ENCODE measurements around the gene ZNF599.

The ZNF599 gene

DNA sequence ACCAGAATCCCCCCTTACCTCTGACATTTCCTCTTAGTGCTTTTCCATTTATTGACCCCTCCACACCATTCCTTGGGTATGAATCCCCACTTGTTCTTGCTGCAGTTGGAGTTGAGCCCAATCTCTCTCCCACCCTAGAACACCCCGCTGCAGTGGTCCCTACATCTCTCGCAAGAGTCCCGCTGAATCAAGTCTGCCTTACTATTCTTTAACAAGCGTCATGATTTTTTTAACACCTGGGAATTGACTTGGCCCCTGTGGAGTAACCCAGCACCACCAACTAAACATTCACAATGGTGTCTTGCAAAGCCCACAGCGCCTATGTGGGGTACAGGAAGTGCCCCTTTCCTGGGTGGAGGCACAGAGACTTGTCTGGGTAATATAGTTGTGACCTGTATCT, 13.2 kb upstream of the ZNF599 start:
- DNase-seq (ENCODE audit: extremely low read depth, insufficient read length) = no peak
- Histone ChIP-seq H3K4me3 (replicated peaks; ENCODE audit: low read depth, low read length) (no peak overlapping the region), H3K36me3 (ENCODE audit: control insufficient read depth, insufficient read depth, low read length) (no peaks in the 10 kb centered on the region), H3K27me3 (replicated peaks; ENCODE audit: control insufficient read depth, insufficient read depth, low read length) (no peaks in the 10 kb centered on the region)
- TF ChIP-seq CTCF (IDR thresholded peaks at IDR 0.05; ENCODE audit: insufficient read depth, low read length, poor library complexity, severe bottlenecking) = no peak

DNA sequence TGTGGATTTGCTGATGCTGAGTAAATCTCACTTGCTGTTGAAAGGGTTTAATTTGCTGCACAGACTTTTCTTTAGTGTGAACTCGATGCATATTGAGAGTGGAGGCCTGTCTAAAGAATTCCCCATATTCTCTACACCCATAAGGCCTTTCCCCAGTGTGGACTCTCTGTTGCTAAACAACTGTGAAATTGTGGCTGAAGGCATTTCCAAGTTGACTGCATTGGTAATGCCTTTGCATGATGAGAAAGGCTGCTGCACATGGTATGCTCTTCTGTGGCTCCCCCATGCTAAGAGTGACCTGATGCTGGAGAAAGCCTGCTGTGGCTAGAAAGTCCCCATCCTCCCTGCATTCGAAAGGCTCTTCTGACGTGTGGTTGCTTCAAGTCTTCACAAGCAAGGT, 6.6 kb upstream of the ZNF599 start:
- no peak for TF ChIP-seq CTCF (IDR thresholded peaks at IDR 0.05; ENCODE audit: insufficient read depth, low read length, poor library complexity, severe bottlenecking)
- no peaks in the 10 kb centered on the region for H3K36me3 ChIP-seq (ENCODE audit: control insufficient read depth, insufficient read depth, low read length)
- no peaks in the 10 kb centered on the region for H3K27me3 ChIP-seq (replicated peaks; ENCODE audit: control insufficient read depth, insufficient read depth, low read length)
- H3K4me3 ChIP-seq (replicated peaks; ENCODE audit: low read depth, low read length) = no peak overlapping the region
- no peak for DNase-seq (ENCODE audit: extremely low read depth, insufficient read length)

DNA sequence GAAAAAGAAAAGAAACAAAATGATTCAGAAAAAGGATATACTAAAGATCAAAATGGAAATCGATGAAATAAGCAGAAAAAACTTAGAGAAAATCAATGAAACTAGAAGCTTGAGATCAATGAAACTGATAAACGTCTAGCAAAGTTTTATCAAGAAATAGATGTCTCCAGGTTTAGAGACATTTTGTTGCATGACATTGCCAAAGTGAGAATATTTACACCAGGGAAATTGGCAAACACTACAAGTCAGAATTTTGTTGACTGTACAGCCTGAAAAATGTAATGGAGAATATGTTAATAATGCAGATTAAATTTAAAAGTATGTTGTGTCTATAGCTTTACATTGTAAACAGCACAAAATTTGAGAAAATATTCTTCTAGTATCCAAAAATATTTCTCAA, 5.3 kb upstream of the ZNF599 start:
- Histone ChIP-seq H3K4me3 (replicated peaks; ENCODE audit: low read depth, low read length) (no peak overlapping the region), H3K36me3 (ENCODE audit: control insufficient read depth, insufficient read depth, low read length) (no peaks in the 10 kb centered on the region), H3K27me3 (replicated peaks; ENCODE audit: control insufficient read depth, insufficient read depth, low read length) (no peaks in the 10 kb centered on the region)
- TF ChIP-seq CTCF (IDR thresholded peaks at IDR 0.05; ENCODE audit: insufficient read depth, low read length, poor library complexity, severe bottlenecking) = no peak
- DNase-seq (ENCODE audit: extremely low read depth, insufficient read length) = no peak

GRCh38 chr19:34774857-34775256, 1.8 kb upstream of the ZNF599 start:
- TF ChIP-seq CTCF (IDR thresholded peaks at IDR 0.05; ENCODE audit: insufficient read depth, low read length, poor library complexity, severe bottlenecking) = no peak
- Histone ChIP-seq H3K27me3 (replicated peaks; ENCODE audit: control insufficient read depth, insufficient read depth, low read length) (no peaks in the 10 kb centered on the region), H3K36me3 (ENCODE audit: control insufficient read depth, insufficient read depth, low read length) (no peaks in the 10 kb centered on the region), H3K4me3 (replicated peaks; ENCODE audit: low read depth, low read length) (no peak overlapping the region)
- DNase-seq (ENCODE audit: extremely low read depth, insufficient read length) = no peak

- no peaks in the 10 kb centered on the region for H3K27me3 ChIP-seq (replicated peaks; ENCODE audit: control insufficient read depth, insufficient read depth, low read length)
- H3K36me3 ChIP-seq (ENCODE audit: control insufficient read depth, insufficient read depth, low read length) = no peaks in the 10 kb centered on the region; the same call in 1 of the 2 replicates
- no peak for TF ChIP-seq CTCF (IDR thresholded peaks at IDR 0.05; ENCODE audit: insufficient read depth, low read length, poor library complexity, severe bottlenecking)
- DNase-seq (ENCODE audit: extremely low read depth, insufficient read length) = no peak
- H3K4me3 ChIP-seq (replicated peaks; ENCODE audit: low read depth, low read length) = peak overlapping the region; percentile 90
Measured at GRCh38 chr19:34773555-34773864, 495 bp upstream of the ZNF599 start.

- peaks cover 3% of the 10 kb centered on the region for H3K36me3 ChIP-seq (ENCODE audit: control insufficient read depth, insufficient read depth, low read length)
- no peak overlapping the region for H3K4me3 ChIP-seq (replicated peaks; ENCODE audit: low read depth, low read length)
- no peak for DNase-seq (ENCODE audit: extremely low read depth, insufficient read length)
- no peaks in the 10 kb centered on the region for H3K27me3 ChIP-seq (replicated peaks; ENCODE audit: control insufficient read depth, insufficient read depth, low read length)
- TF ChIP-seq CTCF (IDR thresholded peaks at IDR 0.05; ENCODE audit: insufficient read depth, low read length, poor library complexity, severe bottlenecking) = no peak
Measured at GRCh38 chr19:34767951-34768350, 5.1 kb downstream of the ZNF599 start.
